Hepatic stellate cell (primary cell): ENCODE data around the gene TIGD7.

Experiments
- DNase-seq: peaks from one replicate; pipeline ENCODE4 v3.0.0; 2011; ENCODE audit warnings: low spot score

Gene TIGD7, protein sequence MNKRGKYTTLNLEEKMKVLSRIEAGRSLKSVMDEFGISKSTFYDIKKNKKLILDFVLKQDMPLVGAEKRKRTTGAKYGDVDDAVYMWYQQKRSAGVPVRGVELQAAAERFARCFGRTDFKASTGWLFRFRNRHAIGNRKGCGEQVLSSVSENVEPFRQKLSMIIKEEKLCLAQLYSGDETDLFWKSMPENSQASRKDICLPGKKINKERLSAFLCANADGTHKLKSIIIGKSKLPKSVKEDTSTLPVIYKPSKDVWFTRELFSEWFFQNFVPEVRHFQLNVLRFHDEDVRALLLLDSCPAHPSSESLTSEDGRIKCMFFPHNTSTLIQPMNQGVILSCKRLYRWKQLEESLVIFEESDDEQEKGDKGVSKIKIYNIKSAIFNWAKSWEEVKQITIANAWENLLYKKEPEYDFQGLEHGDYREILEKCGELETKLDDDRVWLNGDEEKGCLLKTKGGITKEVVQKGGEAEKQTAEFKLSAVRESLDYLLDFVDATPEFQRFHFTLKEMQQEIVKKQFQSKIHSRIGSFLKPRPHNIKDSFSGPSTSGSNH

DNA sequence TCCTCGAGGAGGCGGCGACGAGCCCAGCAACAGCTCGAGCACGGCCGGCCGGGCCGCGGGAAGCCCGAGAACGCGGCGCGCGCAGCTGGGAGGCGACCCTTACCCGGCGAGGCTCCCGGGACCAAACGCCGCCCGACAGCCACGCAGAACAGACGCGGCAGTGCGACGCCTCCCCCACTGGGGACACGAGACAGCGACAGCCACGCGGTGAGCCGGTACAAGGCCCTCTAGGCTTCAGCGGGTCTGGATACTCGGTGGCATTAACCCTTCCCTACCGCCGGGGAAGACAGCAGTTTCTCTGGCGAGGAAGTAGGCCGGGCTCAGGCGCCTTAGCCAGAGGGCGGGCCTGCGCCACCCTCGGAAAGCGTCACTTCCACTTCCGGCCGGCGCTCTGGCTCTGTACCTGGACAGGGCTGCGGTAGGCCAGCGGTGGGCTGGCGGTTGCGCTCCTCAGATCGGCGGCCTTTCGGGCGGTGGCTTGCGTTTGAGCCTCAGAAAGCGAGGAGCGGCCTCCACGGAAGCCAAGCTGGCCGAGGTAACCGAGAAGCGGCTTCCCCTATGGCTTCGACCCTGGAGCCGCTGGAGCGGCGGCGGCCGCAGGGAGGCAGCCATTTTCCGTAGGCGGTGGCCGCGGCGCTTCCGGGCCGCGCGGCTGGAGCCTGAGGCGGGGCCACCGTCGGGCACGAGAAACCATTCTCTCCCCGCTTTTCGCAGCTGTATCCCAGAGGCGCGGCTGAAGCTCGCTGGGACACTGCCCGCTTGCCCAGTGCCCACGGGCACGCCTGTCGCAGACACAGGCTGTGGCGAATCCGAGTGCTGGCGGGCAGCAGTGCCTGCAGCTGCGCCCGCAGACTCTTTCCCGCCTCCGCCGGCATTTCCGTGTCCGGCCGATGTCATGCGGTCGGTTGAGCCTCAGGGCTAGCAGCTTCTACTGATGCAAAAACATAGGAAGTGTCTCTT, at the start of gene TIGD7, which contains the start of gene ZNF75A:
Gene TIGD7, minus strand, starts transcription at position 322 of the 960 bp plus-strand sequence. CDS start 4,816 bp downstream, outside the sequence.
Gene ZNF75A, plus strand, starts transcription at position 389 of the 960 bp plus-strand sequence. CDS start 2,932 bp downstream, outside the sequence.
- DNase-seq = peak; percentile 88

- DNase-seq = no peak
Observed at GRCh38 chr16:3349175-3349574, 43.9 kb upstream of the TIGD7 start.

- DNase-seq = no peak
Observed at GRCh38 chr16:3348547-3349167, 43.4 kb upstream of the TIGD7 start.

DNA sequence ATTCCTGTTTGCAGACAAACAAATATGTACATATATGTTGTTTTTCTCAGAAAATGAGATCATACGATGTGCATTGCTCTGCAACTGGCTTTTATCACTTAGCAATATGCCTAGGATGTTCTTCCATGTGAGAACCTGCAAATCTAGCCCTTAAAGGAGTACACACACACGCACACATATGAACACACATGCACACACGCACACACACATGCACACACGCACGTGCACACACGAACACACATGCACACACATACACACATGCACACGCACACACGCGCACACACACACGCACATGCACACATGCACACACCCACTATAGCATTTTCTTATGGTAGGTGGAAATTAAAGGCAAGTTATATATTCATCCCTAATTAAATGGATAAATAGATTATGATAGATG, 42.4 kb upstream of the TIGD7 start:
- no peak for DNase-seq

DNA sequence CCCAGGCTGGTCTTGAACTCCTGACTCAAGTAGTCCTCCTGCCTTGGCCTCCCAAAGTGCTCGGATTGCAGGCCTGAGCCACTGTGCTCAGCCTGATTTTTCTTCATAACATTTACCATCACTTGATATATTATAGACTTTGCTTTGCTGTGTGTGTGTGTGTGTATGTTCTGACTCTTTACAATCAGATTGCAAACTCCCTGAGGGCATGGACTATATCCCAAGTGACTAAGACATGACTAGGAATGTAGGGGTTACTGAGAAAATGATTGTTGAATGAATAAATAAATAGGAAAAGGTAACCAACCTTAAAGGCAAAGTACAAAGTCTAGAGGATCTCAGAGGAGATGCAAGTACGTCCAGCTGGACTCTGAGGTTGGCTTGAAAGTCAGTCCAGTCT, 40.8 kb upstream of the TIGD7 start:
- DNase-seq = no peak

- no peak for DNase-seq
Observed at GRCh38 chr16:3328643-3329042, 23.4 kb upstream of the TIGD7 start.

GRCh38 chr16:3328104-3328503, 22.9 kb upstream of the TIGD7 start:
- no peak for DNase-seq

- DNase-seq = no peak
Observed at GRCh38 chr16:3327514-3327913, 22.3 kb upstream of the TIGD7 start.

- no peak for DNase-seq
Observed at GRCh38 chr16:3321816-3322215, 16.6 kb upstream of the TIGD7 start.

GRCh38 chr16:3317315-3317999, 12.2 kb upstream of the TIGD7 start:
- DNase-seq = no peak

GRCh38 chr16:3311496-3311895, 6.3 kb upstream of the TIGD7 start:
- DNase-seq = no peak

GRCh38 chr16:3306078-3306477, 848 bp upstream of the TIGD7 start:
- no peak for DNase-seq

GRCh38 chr16:3304370-3304769, 860 bp downstream of the TIGD7 start:
- no peak for DNase-seq

- no peak for DNase-seq
Observed at GRCh38 chr16:3295783-3296182, 9.4 kb downstream of the TIGD7 start.

GRCh38 chr16:3295209-3295608, 10.0 kb downstream of the TIGD7 start:
- DNase-seq = no peak

- no peak for DNase-seq
Observed at GRCh38 chr16:3292604-3293003, 12.6 kb downstream of the TIGD7 start.

DNA sequence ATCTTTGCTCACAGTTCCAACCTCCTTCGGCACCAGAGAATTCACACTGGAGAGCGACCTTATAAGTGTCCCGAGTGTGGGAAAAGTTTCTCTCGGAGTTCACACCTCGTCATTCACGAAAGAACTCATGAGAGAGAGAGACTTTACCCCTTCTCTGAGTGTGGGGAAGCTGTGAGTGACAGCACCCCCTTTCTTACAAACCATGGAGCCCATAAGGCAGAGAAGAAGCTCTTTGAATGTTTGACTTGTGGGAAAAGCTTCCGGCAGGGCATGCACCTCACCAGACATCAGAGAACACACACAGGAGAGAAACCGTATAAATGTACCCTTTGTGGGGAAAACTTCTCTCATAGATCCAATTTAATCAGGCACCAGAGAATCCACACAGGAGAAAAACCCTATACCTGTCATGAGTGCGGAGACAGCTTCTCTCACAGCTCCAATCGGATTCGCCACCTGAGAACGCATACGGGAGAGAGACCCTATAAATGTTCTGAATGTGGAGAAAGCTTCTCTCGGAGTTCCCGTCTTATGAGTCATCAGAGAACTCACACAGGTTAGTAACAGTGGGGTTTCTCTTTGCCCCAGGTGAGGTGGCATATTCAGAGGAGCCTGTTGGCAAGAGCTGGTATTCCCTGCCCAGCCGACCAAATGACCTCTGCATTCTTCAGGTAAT, 15.1 kb downstream of the TIGD7 start:
- DNase-seq = no peak

DNA sequence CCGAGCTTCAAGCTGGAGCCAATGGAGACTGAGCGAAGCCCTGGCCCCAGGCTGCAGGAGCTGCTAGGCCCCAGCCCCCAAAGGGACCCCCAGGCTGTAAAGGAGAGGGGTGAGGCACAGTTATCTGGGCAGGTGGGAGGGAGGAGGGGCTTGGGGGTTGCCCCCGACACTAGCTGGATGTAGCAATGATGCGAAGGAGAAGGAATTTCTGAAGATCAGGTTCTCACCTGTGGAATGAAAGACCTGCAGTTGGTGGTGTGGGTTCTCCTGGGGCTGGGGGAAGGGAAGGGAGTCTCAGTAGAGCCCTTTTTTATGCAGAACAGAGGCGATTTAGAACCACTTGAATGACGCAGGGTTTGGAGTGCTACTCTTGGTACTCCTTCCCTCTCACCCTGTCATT, 20.1 kb downstream of the TIGD7 start:
- no peak for DNase-seq

- DNase-seq = no peak
Observed at GRCh38 chr16:3283543-3284447, 21.4 kb downstream of the TIGD7 start.
